A549 (cell line): ENCODE data around the gene KCNG1. TPM values are rescaled to one million over a fixed set of nuclear protein-coding genes. Genes with fewer than 3 reads are reported as not detected.

ENCODE experiments used
- ATAC-seq, 2 experiments: fragments of 200-7000 bp in 1 of 2; fragments of >200 bp in 1 of 2; cut with Nextera tagmentation in 1 of 2; cut with Tn5 transposase in 1 of 2; 3 replicates each; pipeline versions ENCODE4 v1.8.0 to v1.9.1; 2018 to 2020; ENCODE audit warnings: mild to moderate bottlenecking in 1 of 2, moderate library complexity in 1 of 2
- CTCF ChIA-PET: fragments of 300-600 bp; sonication (Branson Sonifier 250); formaldehyde crosslinking; extraction: SDS; loops from one replicate; lab custom pipeline; 2021; ENCODE audit warnings: antibody characterized with exemption, inconsistent platforms; lab: Yijun Ruan, JAX
- POLR2A ChIA-PET: fragments of 350-600 bp; formaldehyde crosslinking; extraction: SDS; loops from one replicate; lab custom pipeline; 2021; ENCODE audit warnings: antibody characterized with exemption, inconsistent platforms; lab: Yijun Ruan, JAX
- DNase-seq, 2 experiments: peaks; one replicate each; pipeline versions ENCODE4 v3.0.0 to v3.0.0-alpha.2; 2011 to 2016; ENCODE audit warnings: low read depth in 1 of 2, low spot score in 1 of 2
- FAIRE-seq: peaks from 2 replicates; lab custom pipeline; 2011; peaks lifted over from hg19 to GRCh38; lab: Jason Lieb, UNC
- H3K27ac ChIP-seq, 2 experiments: fragments of >200 bp; sonication (Bioruptor Twin); formaldehyde crosslinking; 3 replicates each; pipeline ENCODE4 v1.5.1; 2016 to 2017
- H3K4me1 ChIP-seq: fragments of >200 bp; sonication (Bioruptor Twin); formaldehyde crosslinking; 3 replicates; pipeline ENCODE4 v1.6.1; 2016
- H3K4me2 ChIP-seq: fragments of >200 bp; sonication (Bioruptor Twin); formaldehyde crosslinking; 3 replicates; pipeline ENCODE4 v1.6.1; 2016
- H3K4me3 ChIP-seq: fragments of >200 bp; sonication (Bioruptor Twin); formaldehyde crosslinking; 3 replicates; pipeline ENCODE4 v1.5.1; 2016
- H3K9me3 ChIP-seq: fragments of >200 bp; sonication (Bioruptor Twin); formaldehyde crosslinking; 3 replicates; pipeline ENCODE4 v1.6.1; 2016
- CBX8 ChIP-seq: fragments of 200-600 bp; sonication (generic); IDR thresholded peaks from 2 replicates; pipeline ENCODE4 v1.6.1; 2016
- CEBPB ChIP-seq, 2 experiments: fragments of >200 bp in 1 of 2; sonication (Bioruptor Twin) in 1 of 2; formaldehyde crosslinking in 1 of 2; IDR thresholded peaks; 2 replicates each; pipeline ENCODE4 v1.6.1; 2012 to 2016
- CHD2 ChIP-seq: fragments of 150-350 bp; IDR thresholded peaks from 2 replicates; pipeline ENCODE4 v1.6.1; 2014; ENCODE audit warnings: low read length; ENCODE audit not compliant: partially characterized antibody
- EHF ChIP-seq: fragments of 250-450 bp; sonication (Bioruptor Pico); IDR thresholded peaks from 2 replicates; pipeline ENCODE4 v1.5.0; 2020; ENCODE audit warnings: mild to moderate bottlenecking
- EP300 ChIP-seq, 2 experiments: fragments of >200 bp; sonication (Bioruptor Twin); formaldehyde crosslinking; IDR thresholded peaks; 2 replicates in 1 of 2; 3 replicates in 1 of 2; pipeline ENCODE4 v1.6.1; 2016 to 2017
- ESRRA ChIP-seq: fragments of 150-350 bp; IDR thresholded peaks from 2 replicates; pipeline ENCODE4 v1.6.1; 2014; ENCODE audit warnings: mild to moderate bottlenecking, low read length, borderline replicate concordance
- FOSL2 ChIP-seq, 2 experiments: fragments of 450-650 bp in 1 of 2; fragments of >200 bp in 1 of 2; sonication (Bioruptor Twin) in 1 of 2; formaldehyde crosslinking; IDR thresholded peaks; 2 replicates each; pipeline versions ENCODE4 v1.5.0 to v1.6.1; 2016 to 2020; ENCODE audit warnings: mild to moderate bottlenecking in 1 of 2, moderate library complexity in 1 of 2
- FOXS1 ChIP-seq: fragments of 250-450 bp; sonication (Bioruptor Pico); IDR thresholded peaks from 2 replicates; pipeline ENCODE4 v1.5.0; 2020; ENCODE audit warnings: mild to moderate bottlenecking, moderate library complexity
- HDAC2 ChIP-seq: fragments of 200-600 bp; sonication (generic); IDR thresholded peaks from 2 replicates; pipeline ENCODE4 v1.6.1; 2016
- HES2 ChIP-seq: fragments of >200 bp; sonication (Bioruptor Twin); formaldehyde crosslinking; IDR thresholded peaks from 2 replicates; pipeline ENCODE4 v1.6.1; 2016
- HEYL ChIP-seq: fragments of 250-450 bp; sonication (Bioruptor Pico); IDR thresholded peaks from 2 replicates; pipeline ENCODE4 v1.8.0; 2021; ENCODE audit warnings: mild to moderate bottlenecking, moderate library complexity
- HMGXB4 ChIP-seq: fragments of 250-450 bp; sonication (Bioruptor Pico); IDR thresholded peaks from 2 replicates; pipeline ENCODE4 v1.5.0; 2021; ENCODE audit warnings: mild to moderate bottlenecking, moderate library complexity, borderline replicate concordance
- HOXB5 ChIP-seq: fragments of 250-450 bp; sonication (Bioruptor Pico); IDR thresholded peaks from 2 replicates; pipeline ENCODE4 v1.5.0; 2020; ENCODE audit warnings: mild to moderate bottlenecking, moderate library complexity
- JUNB ChIP-seq: fragments of >200 bp; sonication (Bioruptor Twin); formaldehyde crosslinking; IDR thresholded peaks from 2 replicates; pipeline ENCODE4 v1.6.1; 2016
- MAX ChIP-seq: IDR thresholded peaks from 2 replicates; pipeline ENCODE4 v1.6.1; 2012
- MAZ ChIP-seq: fragments of 150-350 bp; IDR thresholded peaks from 2 replicates; pipeline ENCODE4 v1.6.1; 2014; ENCODE audit warnings: antibody characterized with exemption, low read depth, low read length, borderline replicate concordance
- NFE2L2 ChIP-seq: fragments of 150-350 bp; conservative IDR thresholded peaks from 2 replicates; pipeline ENCODE4 v1.6.1; 2014; ENCODE audit warnings: low read length
- PHF8 ChIP-seq: fragments of 200-600 bp; sonication (generic); IDR thresholded peaks from 2 replicates; pipeline ENCODE4 v1.6.1; 2016; ENCODE audit warnings: low read depth, mild to moderate bottlenecking, antibody characterized with exemption, moderate library complexity, borderline replicate concordance
- POLR2A ChIP-seq: IDR thresholded peaks from 2 replicates; pipeline ENCODE4 v1.6.1; 2012; ENCODE audit warnings: mild to moderate bottlenecking, low read length
- POLR2AphosphoS2 ChIP-seq: conservative IDR thresholded peaks from 2 replicates; pipeline ENCODE4 v1.6.1; 2012; ENCODE audit warnings: low read length, improper control_type of control experiment, inconsistent platforms
- RCOR1 ChIP-seq: fragments of 150-350 bp; IDR thresholded peaks from 2 replicates; pipeline ENCODE4 v1.6.1; 2014; ENCODE audit warnings: antibody characterized with exemption, low read length, low read depth
- RNF2 ChIP-seq: fragments of 200-600 bp; sonication (generic); IDR thresholded peaks from 2 replicates; pipeline ENCODE4 v1.6.1; 2016; ENCODE audit warnings: low read depth, mild to moderate bottlenecking, antibody characterized with exemption, moderate library complexity, borderline replicate concordance
- SMC3 ChIP-seq: fragments of >200 bp; sonication (Bioruptor Twin); formaldehyde crosslinking; IDR thresholded peaks from 3 replicates; pipeline ENCODE4 v1.6.1; 2018; ENCODE audit warnings: inconsistent platforms
- ZC3H11A ChIP-seq: fragments of 450-650 bp; IDR thresholded peaks from 2 replicates; pipeline ENCODE4 v1.6.1; 2014; ENCODE audit warnings: antibody characterized with exemption, mild to moderate bottlenecking
- ZFP36 ChIP-seq: fragments of 450-650 bp; IDR thresholded peaks from 2 replicates; pipeline ENCODE4 v1.6.1; 2014; ENCODE audit warnings: borderline replicate concordance; ENCODE audit not compliant: partially characterized antibody
- ZSCAN20 ChIP-seq: fragments of 250-450 bp; sonication (Bioruptor Pico); IDR thresholded peaks from 2 replicates; pipeline ENCODE4 v1.8.0; 2022; ENCODE audit warnings: mild to moderate bottlenecking, moderate library complexity
- WGBS: methylation state at CpG from one replicate; pipeline ENCODE4 v1.1.6; 2017; ENCODE audit errors: missing lambda C conversion rate; 5-methylcytosine and 5-hydroxymethylcytosine counted together
- polyA plus RNA-seq, 4 experiments: library from polyadenylated mRNA; depleted of rRNA in 3 of 4; stranded (reverse); fragments of >200 nt; fragmentation: RNase III in 1 of 4; extraction: RNeasy Plus Mini Kit Qiagen cat#74134 plus additional on column Dnase treatment in 1 of 4; gene quantifications; 2 replicates in 3 of 4; 3 replicates in 1 of 4; pipeline ENCODE4 v1.2.3, GENCODE V29; 2011 to 2017

Gene KCNG1
- polyA plus RNA-seq, 2 of the 4 experiments (the other 2 are of a cell fraction) = 8.5 to 12.3 TPM

- no peak overlapping the region for H3K4me2 ChIP-seq
- POLR2A ChIA-PET = no interaction called here
- TF ChIP-seq HDAC2 (no peak), CBX8 (peak; percentile 90), CEBPB (IDR thresholded peaks at IDR 0.05) (0 out of 4 replicates have a peak, but pooled peaks of 1 of the 2 experiments have one; percentile 7), RNF2 (peak; percentile 84), NFE2L2 (no peak)
- CTCF ChIA-PET = interaction anchor here (0.9 to 6.6 kb wide), 10 partner anchors 7 to 277 kb away, joined by 3 to 53 read pairs (median 6); no protein-coding TSS in a partner anchor
- no peak for ATAC-seq
- FAIRE-seq = no peak
- peaks cover 6% of the 10 kb centered on the region; the same call in 2 of the 3 replicates for H3K9me3 ChIP-seq
- H3K4me3 ChIP-seq = no peak overlapping the region
- peak overlapping the region in 1 of 2 experiments; percentile 26; a peak in 1 of 6 replicates for H3K27ac ChIP-seq
- no peak for DNase-seq
- peaks cover 17% of the 10 kb centered on the region for H3K4me1 ChIP-seq
- WGBS = 62% methylated on average over 17 of the region's 17 CpGs
These were observed 7.3 kb upstream of the KCNG1 start for GRCh38 chr20:51029963-51030920.

- DNase-seq (no peak), FAIRE-seq (no peak), ATAC-seq (no peak)
- POLR2A ChIA-PET = no interaction called here
- H3K4me3 ChIP-seq = no peak overlapping the region
- no peak overlapping the region for H3K27ac ChIP-seq
- H3K9me3 ChIP-seq = peaks cover 6% of the 10 kb centered on the region; the same call in 2 of the 3 replicates
- WGBS = 8% methylated on average over 1 of the region's 1 CpG
- H3K4me2 ChIP-seq = no peak overlapping the region
- TF ChIP-seq MAZ (no peak), HMGXB4 (CRISPR knock-in tag) (no peak), RCOR1 (no peak), FOSL2 (IDR thresholded peaks at IDR 0.05) (no peak), FOSL2 (CRISPR knock-in tag; IDR thresholded peaks at IDR 0.05) (no peak), CHD2 (no peak), HOXB5 (CRISPR knock-in tag) (no peak), ZC3H11A (no peak), PHF8 (no peak)
- peaks cover 16% of the 10 kb centered on the region for H3K4me1 ChIP-seq
- CTCF ChIA-PET = interaction anchor here (0.7 to 6.6 kb wide), 10 partner anchors 8 to 302 kb away, joined by 3 to 53 read pairs (median 6); no protein-coding TSS in a partner anchor
These were observed 6.6 kb upstream of the KCNG1 start for GRCh38 chr20:51029556-51029955.

GRCh38 chr20:51028616-51029212, 5.8 kb upstream of the KCNG1 start:
- no peak for FAIRE-seq
- TF ChIP-seq ZFP36 (no peak), EP300 (IDR thresholded peaks at IDR 0.05) (no peak), FOXS1 (no peak), POLR2A (no peak), ZSCAN20 (CRISPR knock-in tag) (no peak), EHF (CRISPR knock-in tag) (no peak), HDAC2 (no peak), HEYL (CRISPR knock-in tag) (no peak), SMC3 (no peak), JUNB (no peak), MAX (no peak), HES2 (no peak), NFE2L2 (no peak), ZC3H11A (no peak), ESRRA (no peak), POLR2AphosphoS2 (no peak)
- peaks cover 6% of the 10 kb centered on the region; the same call in 2 of the 3 replicates for H3K9me3 ChIP-seq
- 8% methylated on average over 10 of the region's 10 CpGs for WGBS
- H3K4me3 ChIP-seq = no peak overlapping the region
- CTCF ChIA-PET = interaction anchor here (0.7 to 6.6 kb wide), 9 partner anchors 8 to 302 kb away, joined by 3 to 53 read pairs (median 7); no protein-coding TSS in a partner anchor
- POLR2A ChIA-PET = no interaction called here
- DNase-seq = no peak
- peak; percentile 53 to 55 for ATAC-seq
- H3K4me1 ChIP-seq = peaks cover 7% of the 10 kb centered on the region
- H3K4me2 ChIP-seq = no peak overlapping the region
- H3K27ac ChIP-seq = peak overlapping the region in 1 of 2 experiments; percentile 50; a peak in 2 of 6 replicates
